ENCODE measurements around the gene RTTN. TPM values are rescaled to one million over a fixed set of nuclear protein-coding genes. Genes with fewer than 3 reads are reported as not detected.

Gene RTTN
- polyA plus RNA-seq, 2 of the 4 experiments (the other 2 are of a cell fraction), result 8.4 to 24.6 TPM

DNA sequence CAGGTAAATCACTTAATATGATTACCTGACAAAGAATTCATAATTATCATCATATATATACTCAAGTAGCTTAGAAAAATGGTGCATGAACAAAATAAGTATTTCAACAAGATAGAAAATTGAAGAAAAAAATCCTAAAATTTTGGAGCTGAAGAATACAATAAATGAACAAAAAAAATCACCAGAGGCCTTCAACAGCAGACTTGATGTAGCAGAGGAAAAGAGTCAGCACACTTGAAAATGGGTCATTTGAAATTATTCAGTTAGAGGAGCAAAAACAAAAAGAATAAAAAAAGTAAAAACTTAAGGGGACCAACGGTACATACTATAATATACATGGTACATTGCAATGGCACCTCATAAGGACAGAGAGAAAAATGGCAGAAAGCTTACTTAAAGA, 217.6 kb downstream of the RTTN start:
- Histone ChIP-seq H3K4me3 (no peak overlapping the region), H3K4me1 (no peaks in the 10 kb centered on the region), H3K9me3 (no peaks in the 10 kb centered on the region), H3K27ac (no peak overlapping the region), H3K4me2 (no peak overlapping the region)
- no peak for DNase-seq (ENCODE audit: low read depth in 1 of 2, low spot score in 1 of 2)
- no peak for ATAC-seq
- no peak for FAIRE-seq
- TF ChIP-seq HDAC2 (IDR thresholded peaks at IDR 0.05), result no peak
- no peak for TF ChIP-seq ZSCAN20 (CRISPR knock-in tag; IDR thresholded peaks at IDR 0.05)
- no peak for TF ChIP-seq JUNB (IDR thresholded peaks at IDR 0.05)
- no peak for TF ChIP-seq CHD4 (IDR thresholded peaks at IDR 0.05; ENCODE audit: borderline replicate concordance)
- no peak for TF ChIP-seq EHF (CRISPR knock-in tag; IDR thresholded peaks at IDR 0.05)
- TF ChIP-seq, protein P1, sequence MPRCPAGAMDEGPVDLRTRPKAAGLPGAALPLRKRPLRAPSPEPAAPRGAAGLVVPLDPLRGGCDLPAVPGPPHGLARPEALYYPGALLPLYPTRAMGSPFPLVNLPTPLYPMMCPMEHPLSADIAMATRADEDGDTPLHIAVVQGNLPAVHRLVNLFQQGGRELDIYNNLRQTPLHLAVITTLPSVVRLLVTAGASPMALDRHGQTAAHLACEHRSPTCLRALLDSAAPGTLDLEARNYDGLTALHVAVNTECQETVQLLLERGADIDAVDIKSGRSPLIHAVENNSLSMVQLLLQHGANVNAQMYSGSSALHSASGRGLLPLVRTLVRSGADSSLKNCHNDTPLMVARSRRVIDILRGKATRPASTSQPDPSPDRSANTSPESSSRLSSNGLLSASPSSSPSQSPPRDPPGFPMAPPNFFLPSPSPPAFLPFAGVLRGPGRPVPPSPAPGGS (IDR thresholded peaks at IDR 0.05), result no peak
- TF ChIP-seq, protein P2, sequence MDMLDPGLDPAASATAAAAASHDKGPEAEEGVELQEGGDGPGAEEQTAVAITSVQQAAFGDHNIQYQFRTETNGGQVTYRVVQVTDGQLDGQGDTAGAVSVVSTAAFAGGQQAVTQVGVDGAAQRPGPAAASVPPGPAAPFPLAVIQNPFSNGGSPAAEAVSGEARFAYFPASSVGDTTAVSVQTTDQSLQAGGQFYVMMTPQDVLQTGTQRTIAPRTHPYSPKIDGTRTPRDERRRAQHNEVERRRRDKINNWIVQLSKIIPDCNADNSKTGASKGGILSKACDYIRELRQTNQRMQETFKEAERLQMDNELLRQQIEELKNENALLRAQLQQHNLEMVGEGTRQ (IDR thresholded peaks at IDR 0.05), result no peak
- no peak for TF ChIP-seq TP53 (CRISPR knock-in tag; IDR thresholded peaks at IDR 0.05)
- TF ChIP-seq, protein P3, sequence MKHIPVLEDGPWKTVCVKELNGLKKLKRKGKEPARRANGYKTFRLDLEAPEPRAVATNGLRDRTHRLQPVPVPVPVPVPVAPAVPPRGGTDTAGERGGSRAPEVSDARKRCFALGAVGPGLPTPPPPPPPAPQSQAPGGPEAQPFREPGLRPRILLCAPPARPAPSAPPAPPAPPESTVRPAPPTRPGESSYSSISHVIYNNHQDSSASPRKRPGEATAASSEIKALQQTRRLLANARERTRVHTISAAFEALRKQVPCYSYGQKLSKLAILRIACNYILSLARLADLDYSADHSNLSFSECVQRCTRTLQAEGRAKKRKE (CRISPR knock-in tag; IDR thresholded peaks at IDR 0.05; ENCODE audit: low read depth), result no peak
- TF ChIP-seq CBX2 (IDR thresholded peaks at IDR 0.05; ENCODE audit: borderline replicate concordance, low read depth), result no peak
- TF ChIP-seq HOXB13 (CRISPR knock-in tag; IDR thresholded peaks at IDR 0.05; ENCODE audit: low read depth), result no peak
- no peak for TF ChIP-seq MAFK (IDR thresholded peaks at IDR 0.05; ENCODE audit: partially characterized antibody)
- TF ChIP-seq RFX5 (IDR thresholded peaks at IDR 0.05), result no peak
- TF ChIP-seq, protein P4, sequence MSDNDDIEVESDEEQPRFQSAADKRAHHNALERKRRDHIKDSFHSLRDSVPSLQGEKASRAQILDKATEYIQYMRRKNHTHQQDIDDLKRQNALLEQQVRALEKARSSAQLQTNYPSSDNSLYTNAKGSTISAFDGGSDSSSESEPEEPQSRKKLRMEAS (IDR thresholded peaks at IDR 0.05), result no peak
- no peak for TF ChIP-seq RAD21 (conservative IDR thresholded peaks at IDR 0.05 in 1 of 2, IDR thresholded peaks at IDR 0.05 in 1 of 2)
- TF ChIP-seq, protein P5, sequence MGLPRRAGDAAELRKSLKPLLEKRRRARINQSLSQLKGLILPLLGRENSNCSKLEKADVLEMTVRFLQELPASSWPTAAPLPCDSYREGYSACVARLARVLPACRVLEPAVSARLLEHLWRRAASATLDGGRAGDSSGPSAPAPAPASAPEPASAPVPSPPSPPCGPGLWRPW (IDR thresholded peaks at IDR 0.05), result no peak
- TF ChIP-seq, protein P6, sequence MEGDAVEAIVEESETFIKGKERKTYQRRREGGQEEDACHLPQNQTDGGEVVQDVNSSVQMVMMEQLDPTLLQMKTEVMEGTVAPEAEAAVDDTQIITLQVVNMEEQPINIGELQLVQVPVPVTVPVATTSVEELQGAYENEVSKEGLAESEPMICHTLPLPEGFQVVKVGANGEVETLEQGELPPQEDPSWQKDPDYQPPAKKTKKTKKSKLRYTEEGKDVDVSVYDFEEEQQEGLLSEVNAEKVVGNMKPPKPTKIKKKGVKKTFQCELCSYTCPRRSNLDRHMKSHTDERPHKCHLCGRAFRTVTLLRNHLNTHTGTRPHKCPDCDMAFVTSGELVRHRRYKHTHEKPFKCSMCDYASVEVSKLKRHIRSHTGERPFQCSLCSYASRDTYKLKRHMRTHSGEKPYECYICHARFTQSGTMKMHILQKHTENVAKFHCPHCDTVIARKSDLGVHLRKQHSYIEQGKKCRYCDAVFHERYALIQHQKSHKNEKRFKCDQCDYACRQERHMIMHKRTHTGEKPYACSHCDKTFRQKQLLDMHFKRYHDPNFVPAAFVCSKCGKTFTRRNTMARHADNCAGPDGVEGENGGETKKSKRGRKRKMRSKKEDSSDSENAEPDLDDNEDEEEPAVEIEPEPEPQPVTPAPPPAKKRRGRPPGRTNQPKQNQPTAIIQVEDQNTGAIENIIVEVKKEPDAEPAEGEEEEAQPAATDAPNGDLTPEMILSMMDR (IDR thresholded peaks at IDR 0.05), result no peak
- no peak for TF ChIP-seq KDM1A (IDR thresholded peaks at IDR 0.05; ENCODE audit: low read depth)
- CTCF ChIA-PET, result no interaction called here
- 100% methylated on average over 1 of the region's 1 CpG for WGBS (ENCODE audit: missing lambda C conversion rate)
- POLR2A ChIA-PET, result no interaction called here

DNA sequence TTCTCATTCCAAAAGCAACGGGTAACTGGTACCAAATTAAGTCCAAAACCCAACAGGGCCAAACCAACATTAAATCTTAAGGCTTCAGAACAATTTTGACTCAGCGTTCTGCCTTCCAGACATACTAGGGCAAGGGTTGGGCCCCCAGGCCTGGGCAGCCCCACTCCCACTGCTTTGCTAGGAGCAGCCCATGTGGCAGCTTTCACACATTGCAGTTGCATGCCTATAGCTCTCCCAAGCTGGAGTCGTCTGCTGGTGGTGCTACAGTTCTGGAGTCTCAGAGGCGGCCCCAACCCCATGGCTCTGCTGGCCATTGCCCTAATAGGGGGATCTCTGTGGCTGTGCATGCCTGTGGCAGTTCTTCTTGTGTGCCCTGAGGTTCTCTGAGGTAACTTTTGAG, 220.2 kb downstream of the RTTN start:
- FAIRE-seq (no peak), DNase-seq (ENCODE audit: low read depth in 1 of 2, low spot score in 1 of 2) (no peak), ATAC-seq (peak; percentile 24 to 36; a peak in 5 of 6 replicates)
- POLR2A ChIA-PET, result no interaction called here
- no peak overlapping the region for H3K27ac ChIP-seq
- H3K4me2 ChIP-seq, result no peak overlapping the region
- H3K4me3 ChIP-seq, result no peak overlapping the region
- no peaks in the 10 kb centered on the region for H3K4me1 ChIP-seq
- CTCF ChIA-PET, result no interaction called here
- WGBS (ENCODE audit: missing lambda C conversion rate), result 93% methylated on average over 3 of the region's 4 CpGs
- H3K9me3 ChIP-seq, result no peaks in the 10 kb centered on the region
- TF ChIP-seq POLR2A (IDR thresholded peaks at IDR 0.05; ENCODE audit: low read length) (0 out of 2 replicates have a peak, but pooled peaks have one; percentile 7), KDM5A (IDR thresholded peaks at IDR 0.05) (no peak)

DNA sequence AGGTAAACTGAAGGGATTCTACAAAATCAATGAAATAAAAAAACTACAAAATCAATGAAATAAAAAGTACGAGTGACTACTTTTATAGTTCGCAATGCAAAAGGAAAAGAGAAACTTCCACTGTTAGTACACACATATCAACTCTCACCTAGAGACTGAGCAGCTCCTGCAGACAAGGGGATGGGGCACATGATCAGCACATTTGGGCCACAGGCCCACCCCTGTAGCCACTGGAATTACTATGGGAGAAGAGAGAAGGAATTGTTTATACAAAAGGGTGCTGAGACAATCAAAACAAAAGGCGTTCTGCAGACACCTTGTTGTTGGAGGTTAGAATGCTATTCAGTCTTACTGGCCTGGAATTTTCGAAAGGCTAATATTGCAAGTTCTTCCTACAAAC, 223.1 kb downstream of the RTTN start:
- POLR2A ChIA-PET, result no interaction called here
- Histone ChIP-seq H3K4me1 (no peaks in the 10 kb centered on the region), H3K27ac (no peak overlapping the region), H3K4me2 (no peak overlapping the region), H3K9me3 (no peaks in the 10 kb centered on the region), H3K4me3 (no peak overlapping the region)
- CTCF ChIA-PET, result no interaction called here
- no peak for ATAC-seq
- WGBS (ENCODE audit: missing lambda C conversion rate), result 87% methylated on average over 4 of the region's 4 CpGs
- DNase-seq (ENCODE audit: low read depth in 1 of 2, low spot score in 1 of 2), result no peak
- no peak for FAIRE-seq
- TF ChIP-seq NR3C1 (IDR thresholded peaks at IDR 0.05) (no peak), ZFP36 (IDR thresholded peaks at IDR 0.05; ENCODE audit: borderline replicate concordance, partially characterized antibody) (no peak), FOSB (CRISPR knock-in tag; IDR thresholded peaks at IDR 0.05) (no peak), ZC3H11A (IDR thresholded peaks at IDR 0.05) (no peak), NFE2L2 (conservative IDR thresholded peaks at IDR 0.05; ENCODE audit: low read length) (no peak)
- TF ChIP-seq, protein P3 (CRISPR knock-in tag; IDR thresholded peaks at IDR 0.05; ENCODE audit: low read depth), result no peak
- TF ChIP-seq, protein P1 (IDR thresholded peaks at IDR 0.05), result no peak
- TF ChIP-seq, protein P5 (IDR thresholded peaks at IDR 0.05), result no peak
- TF ChIP-seq, protein P7, sequence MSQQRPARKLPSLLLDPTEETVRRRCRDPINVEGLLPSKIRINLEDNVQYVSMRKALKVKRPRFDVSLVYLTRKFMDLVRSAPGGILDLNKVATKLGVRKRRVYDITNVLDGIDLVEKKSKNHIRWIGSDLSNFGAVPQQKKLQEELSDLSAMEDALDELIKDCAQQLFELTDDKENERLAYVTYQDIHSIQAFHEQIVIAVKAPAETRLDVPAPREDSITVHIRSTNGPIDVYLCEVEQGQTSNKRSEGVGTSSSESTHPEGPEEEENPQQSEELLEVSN (IDR thresholded peaks at IDR 0.05; ENCODE audit: borderline replicate concordance, low read depth), result no peak

Data from A549 (cell line).